Colonic mucosa (tissue), 4 donors: ENCODE results near the gene TOX4. TPM values are rescaled to one million over a fixed set of nuclear protein-coding genes. Genes with fewer than 3 reads are reported as not detected.

Experiments used
- DNase-seq: peaks from one replicate; pipeline ENCODE4 v3.0.0-alpha.2; 2020
- H3K27ac ChIP-seq: fragments of 200-600 bp; one replicate; pipeline ENCODE4 v1.8.0; 2021
- H3K27me3 ChIP-seq: fragments of 200-600 bp; one replicate; pipeline ENCODE4 v1.8.0; 2021
- H3K36me3 ChIP-seq: fragments of 200-600 bp; one replicate; pipeline ENCODE4 v1.8.0; 2021
- H3K4me1 ChIP-seq: fragments of 200-600 bp; one replicate; pipeline ENCODE4 v1.8.0; 2021; ENCODE audit warnings: mild to moderate bottlenecking
- H3K4me3 ChIP-seq: fragments of 200-600 bp; one replicate; pipeline ENCODE4 v1.8.0; 2021
- H3K9ac ChIP-seq, 2 donors: one replicate each; pipeline ENCODE4 v1.7.0; 2013; ENCODE audit warnings: control low read depth in 2 of 2, low read depth in 2 of 2, low read length in 2 of 2
- H3K9me3 ChIP-seq: fragments of 200-600 bp; one replicate; pipeline ENCODE4 v1.8.0; 2021
- intact Hi-C: fragments of 100-400 bp; cut with DNase I; formaldehyde crosslinking; loops from one replicate; pipeline ENCODE4 v1.14.1; 2022
- total RNA-seq, 2 donors: library from RNA; stranded (reverse); fragmentation: NEBNext Ultra II Directional in 1 of 2; extraction: Animal tissue kit (Norgen Biotek cat#: 25700) in 1 of 2; gene quantifications; one replicate each; pipeline ENCODE4 v1.2.1, GENCODE V29; 2021
- TF ChIP-seq, protein P1 (sequence below): fragments of 200-600 bp; IDR thresholded peaks from one replicate; pipeline ENCODE4 v1.8.0; 2022; ENCODE audit warnings: antibody characterized with exemption, mild to moderate bottlenecking
- donor health status: healthy.
- donor health status: DM: no; HTN: no; CAD: no.
- donor health status: DM: no; HTN: no; CAD: no.

Gene TOX4
- total RNA-seq, 2 donors from 2014 or later, result 71.8 to 85.8 TPM

DNA sequence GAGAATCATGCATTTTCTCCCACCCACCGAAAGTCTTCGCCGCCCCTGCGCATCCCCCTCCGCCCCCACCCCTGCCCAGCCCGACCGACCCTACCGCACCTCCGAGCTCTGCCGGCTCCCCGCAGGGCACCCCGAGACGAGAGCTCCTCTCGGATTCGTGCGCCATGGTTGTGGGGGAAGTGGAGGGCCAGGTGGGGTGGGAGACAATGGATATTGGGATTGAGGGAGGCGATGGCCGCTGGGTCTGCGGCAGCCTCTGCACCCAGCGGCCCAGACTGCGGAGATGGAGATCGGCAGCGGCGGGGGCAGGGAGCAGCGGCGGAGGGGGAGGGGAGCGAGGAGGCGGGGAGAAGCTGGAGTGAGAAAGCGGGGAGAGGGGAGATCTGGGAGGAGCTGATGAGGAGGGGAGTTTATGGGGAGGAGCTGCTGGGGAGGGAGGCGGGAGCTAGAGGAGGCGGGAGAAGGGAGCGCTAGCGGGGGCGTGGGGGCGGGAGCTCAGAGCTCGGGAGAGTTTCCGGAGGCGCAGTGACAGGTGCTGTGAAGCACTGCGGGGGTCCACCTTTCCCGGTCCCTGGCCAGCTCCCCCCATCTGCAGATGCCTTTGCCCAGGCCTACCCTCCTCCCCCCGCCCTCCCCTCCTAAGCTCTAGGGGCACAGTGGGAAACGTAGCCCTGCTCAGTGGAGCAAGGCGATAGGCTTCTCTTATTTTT lies 49.1 kb downstream of the TOX4 start, which contains the start of gene SALL2:
TSS of gene SALL2 (minus strand) at position 385 of the 710 bp plus-strand sequence. CDS start at position 166, 219 bp downstream.
- intact Hi-C loops, result no loop called here
- peak within 1 kb of the TSS; percentile 45 for H3K4me3 ChIP-seq
- no peaks in the 10 kb centered on the region for H3K27me3 ChIP-seq
- TF ChIP-seq, protein P1, sequence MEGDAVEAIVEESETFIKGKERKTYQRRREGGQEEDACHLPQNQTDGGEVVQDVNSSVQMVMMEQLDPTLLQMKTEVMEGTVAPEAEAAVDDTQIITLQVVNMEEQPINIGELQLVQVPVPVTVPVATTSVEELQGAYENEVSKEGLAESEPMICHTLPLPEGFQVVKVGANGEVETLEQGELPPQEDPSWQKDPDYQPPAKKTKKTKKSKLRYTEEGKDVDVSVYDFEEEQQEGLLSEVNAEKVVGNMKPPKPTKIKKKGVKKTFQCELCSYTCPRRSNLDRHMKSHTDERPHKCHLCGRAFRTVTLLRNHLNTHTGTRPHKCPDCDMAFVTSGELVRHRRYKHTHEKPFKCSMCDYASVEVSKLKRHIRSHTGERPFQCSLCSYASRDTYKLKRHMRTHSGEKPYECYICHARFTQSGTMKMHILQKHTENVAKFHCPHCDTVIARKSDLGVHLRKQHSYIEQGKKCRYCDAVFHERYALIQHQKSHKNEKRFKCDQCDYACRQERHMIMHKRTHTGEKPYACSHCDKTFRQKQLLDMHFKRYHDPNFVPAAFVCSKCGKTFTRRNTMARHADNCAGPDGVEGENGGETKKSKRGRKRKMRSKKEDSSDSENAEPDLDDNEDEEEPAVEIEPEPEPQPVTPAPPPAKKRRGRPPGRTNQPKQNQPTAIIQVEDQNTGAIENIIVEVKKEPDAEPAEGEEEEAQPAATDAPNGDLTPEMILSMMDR, result no peak
- no peak within 1 kb of the TSS for H3K27ac ChIP-seq
- peak within 1 kb of the TSS; percentile 35 to 73 for H3K9ac ChIP-seq
- no peaks in the 10 kb centered on the region for H3K36me3 ChIP-seq
- no peaks in the 10 kb centered on the region for H3K9me3 ChIP-seq
- DNase-seq, result peak; percentile 67
- no peaks in the 10 kb centered on the region for H3K4me1 ChIP-seq

DNA sequence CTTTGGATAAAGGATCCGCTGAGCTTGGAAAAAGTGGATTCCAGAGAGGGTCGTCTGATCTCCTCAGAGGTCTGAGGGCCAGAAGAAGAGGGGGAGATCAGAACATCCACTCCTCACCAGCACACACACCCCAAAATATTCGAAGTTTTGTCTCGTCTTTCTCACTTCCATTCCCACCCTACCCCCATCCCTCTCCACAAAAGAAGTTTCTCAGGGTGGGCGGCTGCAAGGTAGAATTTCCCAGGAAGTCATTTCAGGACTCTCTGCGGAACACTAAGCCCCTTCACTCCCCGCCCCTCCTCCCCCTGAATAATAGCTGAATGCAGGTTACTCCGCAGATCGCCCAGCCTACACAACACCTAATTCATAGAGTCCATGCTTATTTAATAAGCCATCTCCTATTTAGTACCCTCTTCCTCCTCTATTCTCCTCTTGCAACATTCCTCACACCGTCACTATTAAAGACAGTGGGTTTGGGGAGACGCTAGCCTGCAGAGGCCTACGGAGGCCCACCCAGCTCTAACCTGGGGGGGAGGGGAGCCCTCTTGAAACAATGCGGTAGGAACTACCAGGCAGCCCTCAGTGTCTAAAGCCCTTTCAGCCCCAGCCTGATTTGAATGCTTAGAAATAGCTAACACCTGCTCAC lies 49.8 kb downstream of the TOX4 start:
- H3K27ac ChIP-seq, result no peak overlapping the region
- H3K9me3 ChIP-seq, result no peaks in the 10 kb centered on the region
- no peak for DNase-seq
- TF ChIP-seq, protein P1, result no peak
- intact Hi-C loops, result no loop called here
- H3K27me3 ChIP-seq, result no peaks in the 10 kb centered on the region
- H3K36me3 ChIP-seq, result no peaks in the 10 kb centered on the region
- no peaks in the 10 kb centered on the region for H3K4me1 ChIP-seq
- peak overlapping the region; percentile 45 for H3K4me3 ChIP-seq
- peak overlapping the region; percentile 35 to 73 for H3K9ac ChIP-seq

DNA sequence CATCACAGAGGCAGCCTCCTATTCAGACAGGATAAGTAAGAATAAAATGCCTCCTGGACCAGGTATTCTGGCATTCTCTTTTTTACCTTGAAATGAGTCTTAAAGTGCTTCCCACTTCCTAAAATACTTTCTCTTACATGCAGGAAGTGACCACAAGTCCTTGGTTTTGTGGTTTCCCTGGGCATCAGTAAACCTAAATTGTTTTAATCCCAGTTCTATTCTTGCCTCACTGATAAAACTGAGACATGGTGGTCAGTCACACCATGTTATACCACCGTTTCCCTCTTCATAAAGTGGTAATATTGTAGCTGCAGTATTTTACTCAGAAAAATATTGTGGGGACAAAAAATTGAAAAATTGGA lies 50.3 kb downstream of the TOX4 start:
- Histone ChIP-seq H3K36me3 (no peaks in the 10 kb centered on the region), H3K9me3 (no peaks in the 10 kb centered on the region), H3K27ac (no peak overlapping the region), H3K4me3 (no peak overlapping the region), H3K27me3 (no peaks in the 10 kb centered on the region), H3K9ac (no peak overlapping the region), H3K4me1 (no peaks in the 10 kb centered on the region)
- no peak for DNase-seq
- intact Hi-C loops, result no loop called here
- TF ChIP-seq, protein P1, result no peak

DNA sequence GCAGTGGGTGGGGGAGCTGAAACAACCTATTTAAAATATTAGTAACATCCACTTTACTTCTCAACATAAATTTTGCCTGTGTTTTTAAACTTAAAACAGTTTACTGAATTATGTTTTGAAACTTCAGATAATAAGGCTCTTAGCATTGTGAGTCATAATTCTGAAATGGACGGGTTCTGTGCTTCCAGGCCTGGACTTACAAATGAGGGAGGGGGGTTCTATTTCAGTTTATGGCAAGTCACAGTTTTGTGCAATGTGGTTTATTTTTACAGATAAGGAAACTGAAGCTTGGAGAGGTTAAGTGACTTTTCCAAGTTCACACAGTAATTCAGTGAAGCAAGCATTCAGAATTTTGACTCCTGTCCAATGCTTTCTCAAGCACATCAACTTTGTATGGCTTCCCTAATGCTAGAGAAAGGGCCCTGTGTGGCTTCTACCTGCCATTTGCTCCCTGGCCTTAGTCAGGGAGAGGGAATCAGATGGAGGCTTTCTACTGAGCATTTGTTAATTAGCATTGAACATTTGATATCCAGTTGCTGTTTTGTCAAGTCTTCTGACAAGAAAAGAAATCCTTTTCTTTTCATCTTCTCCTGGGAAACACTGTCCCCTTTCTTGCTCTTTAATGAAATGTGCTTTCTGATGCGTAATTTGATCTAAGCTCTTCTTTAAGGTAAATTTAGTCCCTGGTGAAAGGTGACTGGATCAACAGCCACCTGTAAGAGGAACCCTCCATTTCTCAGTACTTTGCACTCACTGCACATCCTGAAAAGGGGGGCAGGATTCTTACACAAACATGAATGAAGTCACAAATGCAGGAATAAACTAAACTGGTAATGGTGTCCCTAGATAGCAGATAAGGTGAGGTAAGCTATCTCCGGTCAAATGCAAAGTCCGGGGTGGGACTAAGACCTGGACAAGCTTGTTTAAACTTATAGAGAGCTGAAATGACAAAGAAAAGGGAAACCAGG lies 51.7 kb downstream of the TOX4 start:
- DNase-seq, result no peak
- intact Hi-C loops, result no loop called here

DNA sequence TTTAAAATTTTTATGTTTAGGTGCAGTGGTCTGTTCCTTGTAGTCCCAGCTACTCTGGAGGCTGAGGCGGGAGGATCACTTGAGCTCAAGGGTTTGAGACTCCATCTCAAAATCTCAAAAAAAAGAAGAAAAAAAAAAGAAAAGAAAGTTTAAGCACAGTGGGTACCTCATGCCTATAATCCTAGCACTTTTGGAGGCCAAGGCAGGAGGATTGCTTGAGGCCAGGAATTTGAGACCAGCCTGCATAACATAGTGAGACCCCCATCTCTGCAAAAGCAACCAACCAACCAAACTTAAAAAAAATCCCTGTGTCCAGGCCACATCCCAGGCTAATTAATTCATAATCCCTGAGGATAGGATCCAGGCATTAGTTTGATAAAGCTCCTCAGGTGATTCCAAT lies 52.5 kb downstream of the TOX4 start:
- no peak for DNase-seq
- Histone ChIP-seq H3K9ac (no peak overlapping the region), H3K36me3 (no peaks in the 10 kb centered on the region), H3K4me3 (no peak overlapping the region), H3K27ac (no peak overlapping the region), H3K27me3 (no peaks in the 10 kb centered on the region), H3K9me3 (no peaks in the 10 kb centered on the region), H3K4me1 (no peaks in the 10 kb centered on the region)
- intact Hi-C loops, result no loop called here
- TF ChIP-seq, protein P1, result no peak

More for the DNA sequence above, 51.7 kb downstream of the TOX4 start:
- Histone ChIP-seq H3K27ac (no peak overlapping the region), H3K4me3 (no peak overlapping the region), H3K36me3 (no peaks in the 10 kb centered on the region), H3K4me1 (no peaks in the 10 kb centered on the region), H3K9me3 (no peaks in the 10 kb centered on the region), H3K9ac (no peak overlapping the region), H3K27me3 (no peaks in the 10 kb centered on the region)
- TF ChIP-seq, protein P1, result no peak
